ENCODE results near the gene MRPL10. TPM values are rescaled to one million over a fixed set of nuclear protein-coding genes. Genes with fewer than 3 reads are reported as not detected.

Gene MRPL10
- total and polyA plus RNA-seq, 10 of the 15 experiments (the other 5 are each of a cell fraction or from before 2014, with no cell fraction given): 18.9 to 61.9 (median 47.3) TPM

DNA sequence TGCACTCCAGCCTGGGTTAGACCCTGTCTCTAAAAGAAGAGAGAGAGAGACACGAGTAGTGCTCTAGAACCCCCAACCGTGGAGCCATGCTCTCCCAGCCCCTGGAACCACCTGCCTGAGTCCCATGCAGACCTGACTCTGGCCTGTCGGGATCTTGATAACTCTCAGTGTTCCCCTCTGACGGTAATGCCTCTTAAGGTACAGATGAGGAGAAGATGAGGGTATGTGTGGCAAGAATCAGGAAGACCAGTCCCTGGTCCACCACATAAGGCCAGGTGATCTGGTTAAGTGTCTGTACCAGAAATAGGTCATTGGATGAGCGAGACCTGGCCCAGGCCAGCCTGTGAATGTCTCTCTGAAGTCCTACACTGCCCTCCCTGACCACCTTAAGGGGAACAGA, 28.1 kb downstream of the MRPL10 start:
- Histone ChIP-seq H3K27me3 (replicated peaks in 1 of 2; ENCODE audit: control insufficient read depth in 2 of 2, insufficient read depth in 2 of 2, low read length in 1 of 2) (no peaks in the 10 kb centered on the region), H3K9me3 (replicated peaks; ENCODE audit: control insufficient read depth, insufficient read depth, low read length) (no peaks in the 10 kb centered on the region), H4K20me1 (ENCODE audit: control insufficient read depth, insufficient read depth) (no peaks in the 10 kb centered on the region), H3K4me2 (ENCODE audit: control insufficient read depth, insufficient read depth) (no peak overlapping the region), H2AFZ (ENCODE audit: control insufficient read depth, low read depth, low read length) (no peak overlapping the region), H3K9ac (ENCODE audit: control insufficient read depth, insufficient read depth, low read length) (no peak overlapping the region), H3K36me3 (ENCODE audit: control insufficient read depth in 2 of 2, insufficient read depth in 2 of 2, low read length in 1 of 2) (no peaks in the 10 kb centered on the region; a peak in 1 of 4 replicates), H3K27ac (ENCODE audit: control insufficient read depth, insufficient read depth) (no peak overlapping the region), H3K4me1 (ENCODE audit: control insufficient read depth, insufficient read depth, low read length) (no peaks in the 10 kb centered on the region), H3K4me3 (no peak overlapping the region), H3K79me2 (ENCODE audit: control insufficient read depth, insufficient read depth, low read length) (no peaks in the 10 kb centered on the region)
- TF ChIP-seq CBX5 (IDR thresholded peaks at IDR 0.05; ENCODE audit: low read depth) (no peak), BACH1 (IDR thresholded peaks at IDR 0.05; ENCODE audit: borderline replicate concordance) (no peak), RB1 (IDR thresholded peaks at IDR 0.05; ENCODE audit: borderline replicate concordance) (no peak), CHD2 (IDR thresholded peaks at IDR 0.05; ENCODE audit: borderline replicate concordance, low read depth, low read length) (no peak), NBN (IDR thresholded peaks at IDR 0.05) (no peak), JUNB (IDR thresholded peaks at IDR 0.05) (no peak), NFYA (IDR thresholded peaks at IDR 0.05; ENCODE audit: borderline replicate concordance, low read depth, low read length) (no peak), ZBTB33 (IDR thresholded peaks at IDR 0.05) (no peak), SREBF2 (IDR thresholded peaks at IDR 0.05; ENCODE audit: low read length) (no peak), TCF3 (IDR thresholded peaks at IDR 0.05; ENCODE audit: borderline replicate concordance, insufficient read depth, low read depth, low read length) (no peak), TAF1 (IDR thresholded peaks at IDR 0.05; ENCODE audit: borderline replicate concordance, low read depth, low read length) (no peak), EGR1 (IDR thresholded peaks at IDR 0.05; ENCODE audit: borderline replicate concordance in 1 of 2, low read depth in 2 of 2, low read length in 2 of 2) (no peak)
- TF ChIP-seq, protein P1, sequence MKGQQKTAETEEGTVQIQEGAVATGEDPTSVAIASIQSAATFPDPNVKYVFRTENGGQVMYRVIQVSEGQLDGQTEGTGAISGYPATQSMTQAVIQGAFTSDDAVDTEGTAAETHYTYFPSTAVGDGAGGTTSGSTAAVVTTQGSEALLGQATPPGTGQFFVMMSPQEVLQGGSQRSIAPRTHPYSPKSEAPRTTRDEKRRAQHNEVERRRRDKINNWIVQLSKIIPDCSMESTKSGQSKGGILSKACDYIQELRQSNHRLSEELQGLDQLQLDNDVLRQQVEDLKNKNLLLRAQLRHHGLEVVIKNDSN (IDR thresholded peaks at IDR 0.05; ENCODE audit: borderline replicate concordance, extremely low read length, insufficient read depth, low read depth, low read length): no peak
- TF ChIP-seq, protein P2, sequence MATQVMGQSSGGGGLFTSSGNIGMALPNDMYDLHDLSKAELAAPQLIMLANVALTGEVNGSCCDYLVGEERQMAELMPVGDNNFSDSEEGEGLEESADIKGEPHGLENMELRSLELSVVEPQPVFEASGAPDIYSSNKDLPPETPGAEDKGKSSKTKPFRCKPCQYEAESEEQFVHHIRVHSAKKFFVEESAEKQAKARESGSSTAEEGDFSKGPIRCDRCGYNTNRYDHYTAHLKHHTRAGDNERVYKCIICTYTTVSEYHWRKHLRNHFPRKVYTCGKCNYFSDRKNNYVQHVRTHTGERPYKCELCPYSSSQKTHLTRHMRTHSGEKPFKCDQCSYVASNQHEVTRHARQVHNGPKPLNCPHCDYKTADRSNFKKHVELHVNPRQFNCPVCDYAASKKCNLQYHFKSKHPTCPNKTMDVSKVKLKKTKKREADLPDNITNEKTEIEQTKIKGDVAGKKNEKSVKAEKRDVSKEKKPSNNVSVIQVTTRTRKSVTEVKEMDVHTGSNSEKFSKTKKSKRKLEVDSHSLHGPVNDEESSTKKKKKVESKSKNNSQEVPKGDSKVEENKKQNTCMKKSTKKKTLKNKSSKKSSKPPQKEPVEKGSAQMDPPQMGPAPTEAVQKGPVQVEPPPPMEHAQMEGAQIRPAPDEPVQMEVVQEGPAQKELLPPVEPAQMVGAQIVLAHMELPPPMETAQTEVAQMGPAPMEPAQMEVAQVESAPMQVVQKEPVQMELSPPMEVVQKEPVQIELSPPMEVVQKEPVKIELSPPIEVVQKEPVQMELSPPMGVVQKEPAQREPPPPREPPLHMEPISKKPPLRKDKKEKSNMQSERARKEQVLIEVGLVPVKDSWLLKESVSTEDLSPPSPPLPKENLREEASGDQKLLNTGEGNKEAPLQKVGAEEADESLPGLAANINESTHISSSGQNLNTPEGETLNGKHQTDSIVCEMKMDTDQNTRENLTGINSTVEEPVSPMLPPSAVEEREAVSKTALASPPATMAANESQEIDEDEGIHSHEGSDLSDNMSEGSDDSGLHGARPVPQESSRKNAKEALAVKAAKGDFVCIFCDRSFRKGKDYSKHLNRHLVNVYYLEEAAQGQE (IDR thresholded peaks at IDR 0.05; ENCODE audit: low read depth, low read length): no peak
- FAIRE-seq (no peak), DNase-seq (ENCODE audit: low read depth, low spot score) (no peak), ATAC-seq (no peak)
- no TSS peak for BruUV-seq (replicated peaks)
- CTCF ChIA-PET: interaction anchor here (0.7 to 1.5 kb wide), 3 partner anchors 22 to 153 kb away, joined by 3 read pairs; partner anchors contain the start of gene KPNB1
- SMC1A ChIA-PET (ENCODE audit: uncharacterized antibody, unreplicated experiment): interaction anchor here (0.6 kb wide), 1 partner anchor 186 kb away, joined by 3 read pairs; no protein-coding TSS in a partner anchor
- WGBS (ENCODE audit: insufficient coverage, insufficient replicate concordance, low lambda C conversion rate, missing lambda C conversion rate): 38% methylated on average over 5 of the region's 5 CpGs
- intact Hi-C loops (cut with micrococcal nuclease; ENCODE audit: unreplicated experiment): loop anchor here (2.0 kb wide), 2 partner anchors 26 to 138 kb away; no protein-coding TSS in a partner anchor
- in situ Hi-C loops (cut with MboI): loop anchor here (10.0 kb wide), 1 partner anchor 108 kb away; the partner anchor contains the start of gene TBKBP1
- POLR2A ChIA-PET: no interaction called here
- RAD21 ChIA-PET (ENCODE audit: unreplicated experiment): no interaction called here
